ENCODE data around the gene CLEC4F. TPM values are rescaled to one million over a fixed set of nuclear protein-coding genes. Genes with fewer than 3 reads are reported as not detected.

CLEC4F gene
- polyA plus RNA-seq, 3 donors: 0.65 to 17.0 (median 2.3) TPM

DNA sequence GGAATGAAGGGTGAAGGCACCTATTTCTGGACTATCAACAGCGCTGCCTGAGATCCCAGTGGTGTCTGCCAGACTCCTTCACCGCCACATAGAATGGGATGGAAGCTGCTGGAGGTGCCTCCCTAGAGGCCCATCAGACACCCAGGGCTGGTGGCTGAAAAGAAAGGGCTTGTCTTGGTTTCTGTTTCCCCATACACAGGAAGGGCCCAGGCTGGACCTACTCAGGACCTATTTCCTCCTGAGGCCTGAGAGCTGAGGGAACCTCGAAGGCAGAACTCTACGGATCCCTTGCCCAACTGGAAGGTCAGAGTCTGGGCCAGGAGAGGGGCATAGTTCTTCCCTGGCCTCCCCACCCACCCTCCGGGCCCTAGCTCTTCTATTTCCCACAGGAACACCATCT lies 2.9 kb upstream of the CLEC4F start:
- Histone ChIP-seq H3K4me2 (replicated peaks; ENCODE audit: extremely low read depth, low read length, poor library complexity, severe bottlenecking) (no peak overlapping the region), H3K36me3 (replicated peaks in 1 of 2; ENCODE audit: control insufficient read depth in 1 of 2, insufficient read depth in 2 of 2, low read length in 2 of 2) (no peaks in the 10 kb centered on the region), H3K9ac (ENCODE audit: insufficient read depth, low read length, poor library complexity, severe bottlenecking) (no peak overlapping the region), H3K9me3 (replicated peaks in 1 of 2; ENCODE audit: control insufficient read depth in 1 of 2, insufficient read depth in 1 of 2, low read length in 2 of 2) (no peaks in the 10 kb centered on the region), H2AFZ (ENCODE audit: insufficient read depth, low read depth, low read length, poor library complexity, severe bottlenecking) (peak overlapping the region; percentile 60), H3K27me3 (ENCODE audit: control insufficient read depth in 2 of 2, insufficient read depth in 2 of 2, low read length in 2 of 2) (no peaks in the 10 kb centered on the region), H3K4me3 (replicated peaks in 1 of 3; ENCODE audit: low read depth in 2 of 3, low read length in 3 of 3) (no peak overlapping the region), H3K27ac (ENCODE audit: low read depth in 1 of 2, low read length in 2 of 2) (peak overlapping the region in 1 of 2 donors; percentile 6), H3K4me1 (ENCODE audit: control insufficient read depth in 1 of 2, insufficient read depth in 2 of 2, low read length in 2 of 2) (peaks cover 22 to 60% of the 10 kb centered on the region in 2 donors), H4K20me1 (ENCODE audit: insufficient read depth, low read length) (no peaks in the 10 kb centered on the region), H3K79me2 (ENCODE audit: insufficient read depth, low read length) (no peaks in the 10 kb centered on the region)
- H3K36me3 Mint-ChIP-seq: no peaks in the 10 kb centered on the region
- 0% methylated on average over 1 of the region's 5 CpGs for WGBS (ENCODE audit: insufficient coverage)
- H3K4me1 Mint-ChIP-seq: peaks cover 23% of the 10 kb centered on the region
- H3K27ac Mint-ChIP-seq: peak overlapping the region in 4 of 7 donors; percentile 5 to 76 (median 60)
- intact Hi-C loops (cut with micrococcal nuclease): no loop called here
- DNase-seq: peak; percentile 12 to 58 (median 25)
- no peak overlapping the region for H3K4me3 Mint-ChIP-seq
- TF ChIP-seq, protein P1, sequence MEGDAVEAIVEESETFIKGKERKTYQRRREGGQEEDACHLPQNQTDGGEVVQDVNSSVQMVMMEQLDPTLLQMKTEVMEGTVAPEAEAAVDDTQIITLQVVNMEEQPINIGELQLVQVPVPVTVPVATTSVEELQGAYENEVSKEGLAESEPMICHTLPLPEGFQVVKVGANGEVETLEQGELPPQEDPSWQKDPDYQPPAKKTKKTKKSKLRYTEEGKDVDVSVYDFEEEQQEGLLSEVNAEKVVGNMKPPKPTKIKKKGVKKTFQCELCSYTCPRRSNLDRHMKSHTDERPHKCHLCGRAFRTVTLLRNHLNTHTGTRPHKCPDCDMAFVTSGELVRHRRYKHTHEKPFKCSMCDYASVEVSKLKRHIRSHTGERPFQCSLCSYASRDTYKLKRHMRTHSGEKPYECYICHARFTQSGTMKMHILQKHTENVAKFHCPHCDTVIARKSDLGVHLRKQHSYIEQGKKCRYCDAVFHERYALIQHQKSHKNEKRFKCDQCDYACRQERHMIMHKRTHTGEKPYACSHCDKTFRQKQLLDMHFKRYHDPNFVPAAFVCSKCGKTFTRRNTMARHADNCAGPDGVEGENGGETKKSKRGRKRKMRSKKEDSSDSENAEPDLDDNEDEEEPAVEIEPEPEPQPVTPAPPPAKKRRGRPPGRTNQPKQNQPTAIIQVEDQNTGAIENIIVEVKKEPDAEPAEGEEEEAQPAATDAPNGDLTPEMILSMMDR (IDR thresholded peaks at IDR 0.05): no peak
- no peaks in the 10 kb centered on the region for H3K9me3 Mint-ChIP-seq
- H3K27me3 Mint-ChIP-seq (ENCODE audit: low read depth in 3 of 3): peaks cover 7 to 11% (median 8%) of the 10 kb centered on the region in 3 donors

DNA sequence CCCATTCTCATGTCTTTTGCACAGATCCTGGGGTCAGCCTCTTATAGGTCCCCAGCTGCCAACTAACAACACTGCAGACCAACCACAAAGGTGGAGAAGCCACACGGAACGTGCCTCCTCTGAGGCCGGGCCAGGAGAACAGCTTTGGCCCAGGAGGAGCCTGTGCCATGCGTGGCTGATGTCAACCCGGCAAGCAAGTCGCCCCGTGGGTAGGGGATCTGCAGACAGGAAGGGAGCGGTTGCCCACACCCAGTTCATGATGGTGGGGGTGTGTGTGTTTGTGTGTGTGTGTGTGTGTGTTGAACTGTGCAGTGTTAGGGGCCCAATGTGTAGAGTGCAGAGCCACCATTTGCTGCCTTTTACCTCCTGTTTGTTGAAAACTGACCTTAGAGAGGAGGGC lies 2.4 kb upstream of the CLEC4F start:
- H3K36me3 Mint-ChIP-seq: no peaks in the 10 kb centered on the region
- H3K4me2 ChIP-seq (replicated peaks; ENCODE audit: extremely low read depth, low read length, poor library complexity, severe bottlenecking): no peak overlapping the region
- TF ChIP-seq, protein P1 (IDR thresholded peaks at IDR 0.05): no peak
- no peaks in the 10 kb centered on the region for H4K20me1 ChIP-seq (ENCODE audit: insufficient read depth, low read length)
- H3K27ac ChIP-seq (ENCODE audit: low read depth in 1 of 2, low read length in 2 of 2): peak overlapping the region in 1 of 2 donors; percentile 6
- H3K4me3 Mint-ChIP-seq: peak overlapping the region in 1 of 2 donors; percentile 6
- no peaks in the 10 kb centered on the region for H3K9me3 ChIP-seq (replicated peaks in 1 of 2; ENCODE audit: control insufficient read depth in 1 of 2, insufficient read depth in 1 of 2, low read length in 2 of 2)
- H2AFZ ChIP-seq (ENCODE audit: insufficient read depth, low read depth, low read length, poor library complexity, severe bottlenecking): peak overlapping the region; percentile 60
- intact Hi-C loops (cut with micrococcal nuclease): no loop called here
- H3K9ac ChIP-seq (ENCODE audit: insufficient read depth, low read length, poor library complexity, severe bottlenecking): no peak overlapping the region
- H3K4me1 Mint-ChIP-seq: peaks cover 23% of the 10 kb centered on the region
- H3K79me2 ChIP-seq (ENCODE audit: insufficient read depth, low read length): no peaks in the 10 kb centered on the region
- peaks cover 7 to 11% (median 8%) of the 10 kb centered on the region in 3 donors for H3K27me3 Mint-ChIP-seq (ENCODE audit: low read depth in 3 of 3)
- WGBS (ENCODE audit: insufficient coverage): 56% methylated on average over 8 of the region's 8 CpGs
- H3K27me3 ChIP-seq (ENCODE audit: control insufficient read depth in 2 of 2, insufficient read depth in 2 of 2, low read length in 2 of 2): no peaks in the 10 kb centered on the region
- no peaks in the 10 kb centered on the region for H3K36me3 ChIP-seq (replicated peaks in 1 of 2; ENCODE audit: control insufficient read depth in 1 of 2, insufficient read depth in 2 of 2, low read length in 2 of 2)
- peak overlapping the region in 5 of 7 donors; percentile 5 to 83 (median 73) for H3K27ac Mint-ChIP-seq
- DNase-seq: no peak
- no peaks in the 10 kb centered on the region for H3K9me3 Mint-ChIP-seq
- H3K4me3 ChIP-seq (replicated peaks in 1 of 3; ENCODE audit: low read depth in 2 of 3, low read length in 3 of 3): no peak overlapping the region
- H3K4me1 ChIP-seq (ENCODE audit: control insufficient read depth in 1 of 2, insufficient read depth in 2 of 2, low read length in 2 of 2): peaks cover 22 to 56% of the 10 kb centered on the region in 2 donors

All from CD14-positive monocyte (primary cell).